WTC11 (cell line): Measurements from ENCODE around the gene DAPK1.

Experiments used
- CTCF ChIP-seq: fragments of 200-600 bp; IDR thresholded peaks from 2 replicates; pipeline ENCODE4 v1.8.0; 2022; ENCODE audit warnings: antibody characterized with exemption
- MAX ChIP-seq: sonication (generic); formaldehyde crosslinking; IDR thresholded peaks from 2 replicates; pipeline ENCODE4 v1.8.0; 2022; ENCODE audit warnings: mild to moderate bottlenecking, missing genetic modification reagents
- SMAD3 ChIP-seq: sonication (generic); formaldehyde crosslinking; IDR thresholded peaks from 2 replicates; pipeline ENCODE4 v1.8.0; 2022; ENCODE audit warnings: missing genetic modification reagents, mild to moderate bottlenecking, borderline replicate concordance

GRCh38 chr9:87551772-87552217, 54.1 kb downstream of the DAPK1 start:
- no peak for TF ChIP-seq CTCF
- no peak for TF ChIP-seq SMAD3 (CRISPR knock-in tag)
- TF ChIP-seq MAX (CRISPR knock-in tag): no peak
